Testis (tissue), 3 donors: ENCODE data around the gene CD8A. TPM values are rescaled to one million over a fixed set of nuclear protein-coding genes. Genes with fewer than 3 reads are reported as not detected.

Experiments
- DNase-seq: peaks from one replicate; pipeline ENCODE4 v3.0.0-alpha.2; 2019
- H3K27ac ChIP-seq, 2 donors: fragments of 200-600 bp; sonication (generic); one replicate each; pipeline ENCODE4 v1.5.1; 2019
- H3K27me3 ChIP-seq: fragments of 200-600 bp; sonication (generic); one replicate; pipeline ENCODE4 v1.5.1; 2019
- H3K36me3 ChIP-seq: fragments of 200-600 bp; sonication (generic); one replicate; pipeline ENCODE4 v1.5.1; 2017; ENCODE audit warnings: low read depth; ENCODE audit errors: missing control alignments
- H3K4me1 ChIP-seq: fragments of 200-600 bp; sonication (generic); one replicate; pipeline ENCODE4 v1.5.1; 2019
- H3K4me3 ChIP-seq, 2 donors: fragments of 200-600 bp; sonication (generic); one replicate each; pipeline ENCODE4 v1.5.1; 2017 to 2019
- H3K9me3 ChIP-seq: fragments of 200-600 bp; sonication (generic); one replicate; pipeline ENCODE4 v1.5.1; 2017
- CTCF ChIP-seq, 3 experiments: fragments of 450-650 bp in 2 of 3; fragments of 200-600 bp in 1 of 3; sonication (generic) in 1 of 3; IDR thresholded peaks; one replicate each; pipeline ENCODE4 v1.5.1; 2016 to 2019; ENCODE audit warnings: antibody characterized with exemption in 3 of 3, mild to moderate bottlenecking in 2 of 3, moderate library complexity in 1 of 3
- POLR2A ChIP-seq: fragments of 450-650 bp; IDR thresholded peaks from one replicate; pipeline ENCODE4 v1.6.1; 2017; ENCODE audit warnings: antibody characterized with exemption, mild to moderate bottlenecking, moderate library complexity
- WGBS, 2 donors: methylation state at CpG; one replicate each; pipeline ENCODE4 v1.1.5; 2018; 5-methylcytosine and 5-hydroxymethylcytosine counted together
- intact Hi-C: fragments of 100-400 bp; cut with DNase I; formaldehyde crosslinking; loops from one replicate; pipeline ENCODE4 v1.15.1; 2023; ENCODE audit warnings: low total_unique reads
- polyA plus RNA-seq: library from polyadenylated mRNA; stranded (reverse); fragments of 350-450 nt; fragmentation: Illumina TruSeq; extraction: RNeasy Lipid Tissue Mini Kit (QIAGEN cat#74804); gene quantifications from one replicate; pipeline ENCODE4 v1.2.3, GENCODE V29; 2014; ENCODE audit warnings: low read depth, low replicate concordance; ENCODE audit not compliant: insufficient read depth
- total RNA-seq, 2 donors: library from RNA; depleted of rRNA; stranded (reverse); fragments of >200 nt; gene quantifications; one replicate each; pipeline ENCODE4 v1.2.3, GENCODE V29; 2016

The CD8A gene
- total and polyA plus RNA-seq, 3 donors from 2014 or later, result 0.31 to 2.9 (median 1.7) TPM

GRCh38 chr2:86781363-86781762, 9.3 kb downstream of the CD8A start:
- 74 to 85% methylated on average over 8 to 9 of the region's 9 CpGs for whole genome bisulfite sequencing, 2 donors
- no peak overlapping the region for H3K27ac ChIP-seq
- no peak for DNase-seq
- no peaks in the 10 kb centered on the region for H3K27me3 ChIP-seq
- no peaks in the 10 kb centered on the region for H3K9me3 ChIP-seq
- TF ChIP-seq POLR2A, result no peak
- no peak for TF ChIP-seq CTCF (IDR thresholded peaks at IDR 0.05)
- no peak overlapping the region for H3K4me3 ChIP-seq
- intact Hi-C loops, result no loop called here
- H3K4me1 ChIP-seq, result no peaks in the 10 kb centered on the region
- H3K36me3 ChIP-seq, result no peaks in the 10 kb centered on the region

GRCh38 chr2:86779971-86780370, 10.7 kb downstream of the CD8A start:
- intact Hi-C loops, result no loop called here
- Histone ChIP-seq H3K4me3 (no peak overlapping the region), H3K4me1 (no peaks in the 10 kb centered on the region), H3K27me3 (no peaks in the 10 kb centered on the region), H3K9me3 (no peaks in the 10 kb centered on the region), H3K27ac (no peak overlapping the region), H3K36me3 (no peaks in the 10 kb centered on the region)
- TF ChIP-seq CTCF (IDR thresholded peaks at IDR 0.05) (no peak), POLR2A (no peak)
- no peak for DNase-seq
- 66 to 81% methylated on average over 3 of the region's 3 CpGs for WGBS, 2 donors

GRCh38 chr2:86778957-86779356, 11.8 kb downstream of the CD8A start:
- H3K9me3 ChIP-seq, result no peaks in the 10 kb centered on the region
- DNase-seq, result no peak
- no peaks in the 10 kb centered on the region for H3K36me3 ChIP-seq
- TF ChIP-seq CTCF (IDR thresholded peaks at IDR 0.05), result no peak
- TF ChIP-seq POLR2A, result no peak
- no peaks in the 10 kb centered on the region for H3K27me3 ChIP-seq
- intact Hi-C loops, result no loop called here
- H3K27ac ChIP-seq, result no peak overlapping the region
- no peaks in the 10 kb centered on the region for H3K4me1 ChIP-seq
- 30 to 40% methylated on average over 2 of the region's 2 CpGs for WGBS, 2 donors
- no peak overlapping the region for H3K4me3 ChIP-seq

GRCh38 chr2:86776532-86776931, 14.2 kb downstream of the CD8A start:
- DNase-seq, result no peak
- Histone ChIP-seq H3K9me3 (no peaks in the 10 kb centered on the region), H3K27me3 (no peaks in the 10 kb centered on the region), H3K4me3 (no peak overlapping the region), H3K27ac (no peak overlapping the region), H3K36me3 (no peaks in the 10 kb centered on the region), H3K4me1 (no peaks in the 10 kb centered on the region)
- 92 to 96% methylated on average over 7 of the region's 7 CpGs for WGBS, 2 donors
- intact Hi-C loops, result no loop called here
- no peak for TF ChIP-seq POLR2A
- no peak for TF ChIP-seq CTCF (IDR thresholded peaks at IDR 0.05)

- H3K4me1 ChIP-seq, result no peaks in the 10 kb centered on the region
- TF ChIP-seq CTCF (IDR thresholded peaks at IDR 0.05), result no peak
- no peak for TF ChIP-seq POLR2A
- no peaks in the 10 kb centered on the region for H3K9me3 ChIP-seq
- intact Hi-C loops, result no loop called here
- H3K27ac ChIP-seq, result no peak overlapping the region
- H3K4me3 ChIP-seq, result no peak overlapping the region
- H3K36me3 ChIP-seq, result no peaks in the 10 kb centered on the region
- no peaks in the 10 kb centered on the region for H3K27me3 ChIP-seq
- no peak for DNase-seq
- 53 to 69% methylated on average over 4 of the region's 4 CpGs for WGBS, 2 donors
Measured at GRCh38 chr2:86775338-86775737, 15.4 kb downstream of the CD8A start.
